NCI-H1930 (cell line): Measurements from ENCODE around the gene WDR44.
"Not testable (repeated sequence)": the region's sequence is repeated elsewhere in the genome, so short reads cannot be mapped to it uniquely, and the experiment has no call there.

Source experiments
- DNase-seq, 2 experiments: peaks; one replicate each; lab custom pipeline; 2025; lab: John Stamatoyannopoulos, UW

The WDR44 gene, protein sequence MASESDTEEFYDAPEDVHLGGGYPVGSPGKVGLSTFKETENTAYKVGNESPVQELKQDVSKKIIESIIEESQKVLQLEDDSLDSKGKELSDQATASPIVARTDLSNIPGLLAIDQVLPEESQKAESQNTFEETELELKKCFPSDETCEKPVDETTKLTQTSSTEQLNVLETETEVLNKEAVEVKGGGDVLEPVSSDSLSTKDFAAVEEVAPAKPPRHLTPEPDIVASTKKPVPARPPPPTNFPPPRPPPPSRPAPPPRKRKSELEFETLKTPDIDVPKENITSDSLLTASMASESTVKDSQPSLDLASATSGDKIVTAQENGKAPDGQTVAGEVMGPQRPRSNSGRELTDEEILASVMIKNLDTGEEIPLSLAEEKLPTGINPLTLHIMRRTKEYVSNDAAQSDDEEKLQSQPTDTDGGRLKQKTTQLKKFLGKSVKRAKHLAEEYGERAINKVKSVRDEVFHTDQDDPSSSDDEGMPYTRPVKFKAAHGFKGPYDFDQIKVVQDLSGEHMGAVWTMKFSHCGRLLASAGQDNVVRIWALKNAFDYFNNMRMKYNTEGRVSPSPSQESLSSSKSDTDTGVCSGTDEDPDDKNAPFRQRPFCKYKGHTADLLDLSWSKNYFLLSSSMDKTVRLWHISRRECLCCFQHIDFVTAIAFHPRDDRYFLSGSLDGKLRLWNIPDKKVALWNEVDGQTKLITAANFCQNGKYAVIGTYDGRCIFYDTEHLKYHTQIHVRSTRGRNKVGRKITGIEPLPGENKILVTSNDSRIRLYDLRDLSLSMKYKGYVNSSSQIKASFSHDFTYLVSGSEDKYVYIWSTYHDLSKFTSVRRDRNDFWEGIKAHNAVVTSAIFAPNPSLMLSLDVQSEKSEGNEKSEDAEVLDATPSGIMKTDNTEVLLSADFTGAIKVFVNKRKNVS

GRCh38 chrX:118345464-118346257, at the start of gene WDR44:
Gene WDR44, plus strand, starts transcription at chrX:118346106. Its CDS starts 398 bp downstream, at chrX:118346504.
- peak; percentile 94 to 95 for DNase-seq

DNA sequence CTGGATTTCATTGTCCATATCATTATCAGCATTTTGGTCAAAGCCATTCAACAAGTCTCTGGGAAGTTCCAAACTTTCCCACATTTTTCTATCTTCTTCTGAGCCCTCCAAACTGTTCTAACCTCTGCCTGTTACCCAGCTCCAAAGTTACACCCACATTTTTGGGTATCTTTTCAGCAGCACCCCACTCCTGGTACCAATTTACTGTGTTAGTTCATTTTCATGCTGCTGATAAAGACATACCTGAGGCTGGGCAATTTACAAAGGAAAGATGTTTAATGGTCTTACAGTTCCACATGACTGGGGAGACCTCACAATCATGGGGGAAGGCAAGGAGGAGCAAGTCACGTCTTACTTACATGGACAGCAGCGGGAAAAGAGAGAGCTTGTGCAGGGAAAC, 40.1 kb upstream of the WDR44 start:
- not testable (repeated sequence) for DNase-seq

- no peak for DNase-seq
Observed at GRCh38 chrX:118315529-118315928, 30.4 kb upstream of the WDR44 start.

DNA sequence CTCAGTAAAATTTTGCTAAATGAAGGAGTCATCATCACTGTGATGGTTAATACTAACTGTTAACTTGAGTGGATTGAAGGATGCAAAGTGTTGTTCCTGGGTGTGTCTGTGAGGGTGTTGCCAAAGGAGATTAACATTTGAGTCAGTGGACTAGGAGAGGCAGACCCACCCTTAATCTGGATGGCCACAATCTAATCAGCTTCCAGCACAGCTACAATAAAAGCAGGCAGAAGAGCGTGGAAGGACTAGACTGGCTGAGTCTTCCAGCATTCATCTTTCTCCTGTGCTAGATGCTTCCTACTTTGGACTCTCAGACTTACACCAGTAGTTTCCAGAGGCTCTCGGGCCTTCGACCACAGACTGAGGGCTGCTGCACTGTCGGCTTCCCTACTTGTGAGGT, 21.3 kb upstream of the WDR44 start:
- no peak for DNase-seq

DNA sequence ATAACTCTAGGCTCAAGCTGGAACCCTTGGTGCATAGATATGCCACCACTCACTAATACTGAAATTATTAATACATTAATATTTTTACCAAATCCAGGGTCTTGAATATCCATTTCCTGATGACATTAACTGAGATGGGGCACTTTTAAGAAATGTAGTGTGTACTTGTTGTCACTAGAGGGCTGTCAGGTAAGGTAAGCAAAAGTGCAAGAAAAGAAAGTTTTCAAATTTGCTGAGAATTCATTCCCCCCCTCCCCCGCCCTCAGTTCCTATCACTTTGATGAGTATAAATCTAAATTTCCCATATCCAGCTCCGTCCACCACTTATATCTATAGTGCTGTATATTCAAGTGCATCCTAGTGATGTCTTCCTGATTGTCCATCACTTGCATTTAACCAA, 20.5 kb upstream of the WDR44 start:
- DNase-seq, result no peak

- DNase-seq, result no peak
Observed at GRCh38 chrX:118329175-118329574, 16.7 kb upstream of the WDR44 start.

- DNase-seq, result no peak
Observed at GRCh38 chrX:118337687-118338086, 8.2 kb upstream of the WDR44 start.

GRCh38 chrX:118338930-118339329, 7.0 kb upstream of the WDR44 start:
- DNase-seq, result no peak

DNA sequence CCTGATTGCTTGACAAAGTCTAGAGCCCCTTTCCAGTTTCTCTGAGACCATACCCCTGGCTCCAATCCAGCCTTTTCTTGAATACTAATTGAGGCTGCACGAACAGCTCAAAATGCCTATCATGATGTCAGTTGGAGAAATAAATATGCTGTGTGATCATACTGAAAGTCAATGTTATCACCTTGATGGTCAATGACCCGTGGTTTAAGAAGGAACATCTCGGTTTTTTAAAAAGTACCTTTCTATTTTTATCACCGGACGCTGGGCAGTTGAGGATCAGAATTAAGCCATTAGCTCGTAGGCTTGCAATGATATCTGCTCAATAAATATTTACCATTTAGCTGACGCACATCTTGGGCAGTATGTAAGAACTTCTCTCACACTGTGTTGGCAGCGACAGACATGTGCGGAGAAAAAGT, 852 bp upstream of the WDR44 start:
- DNase-seq, result no peak

- peak; percentile 36 to 56 for DNase-seq
Observed at GRCh38 chrX:118346258-118347094, 570 bp downstream of the WDR44 start.

GRCh38 chrX:118347131-118347530, 1.2 kb downstream of the WDR44 start:
- DNase-seq, result no peak

DNA sequence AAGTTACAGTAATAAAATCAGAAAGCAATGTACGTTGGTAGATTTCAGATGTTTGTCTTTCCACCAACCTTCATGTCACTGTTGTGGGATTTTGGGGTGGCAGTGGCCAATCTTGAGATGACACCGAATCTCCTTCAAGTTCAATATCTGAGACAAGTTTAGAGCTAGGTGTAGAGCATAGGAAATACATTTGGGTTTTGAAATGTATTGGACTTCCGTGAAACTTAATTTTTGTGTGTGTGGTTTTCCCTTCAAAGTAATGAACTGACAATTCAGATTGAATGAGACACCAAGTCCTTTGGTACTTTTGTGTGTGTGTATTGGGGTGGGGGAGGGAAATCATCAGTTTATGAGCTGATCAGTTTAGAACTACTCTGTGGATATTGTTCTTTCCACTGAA, 1.8 kb downstream of the WDR44 start:
- no peak for DNase-seq

DNA sequence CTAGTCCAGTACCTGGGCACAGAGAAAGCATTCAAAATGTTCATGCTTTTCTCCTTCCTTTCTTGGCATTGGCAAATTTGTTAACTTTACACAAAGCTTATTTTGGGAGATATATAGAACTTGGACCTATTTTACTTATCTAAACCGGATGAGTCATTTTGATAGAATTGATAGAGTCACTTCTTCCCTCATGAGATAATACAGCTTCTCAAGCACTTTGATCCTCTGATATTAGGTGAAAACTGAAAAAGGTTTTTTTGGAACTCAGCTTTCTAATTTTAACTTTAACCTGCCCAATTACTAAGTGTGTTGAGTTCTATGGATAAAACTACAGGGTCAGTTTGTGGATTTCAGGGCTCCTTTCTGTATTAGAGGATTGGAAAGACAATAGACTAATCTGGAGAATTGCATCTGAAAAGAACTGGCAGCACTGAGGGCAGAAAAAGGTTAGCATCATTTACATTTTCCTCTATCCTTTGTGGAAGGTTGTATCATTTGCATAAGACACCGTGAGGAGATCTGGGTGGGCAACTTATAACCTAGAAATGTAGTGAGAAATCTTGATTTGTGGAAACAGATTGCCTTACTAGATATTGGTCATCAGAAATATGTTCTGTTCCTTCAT, 2.4 kb downstream of the WDR44 start:
- no peak for DNase-seq

GRCh38 chrX:118349188-118349587, 3.3 kb downstream of the WDR44 start:
- DNase-seq, result no peak

DNA sequence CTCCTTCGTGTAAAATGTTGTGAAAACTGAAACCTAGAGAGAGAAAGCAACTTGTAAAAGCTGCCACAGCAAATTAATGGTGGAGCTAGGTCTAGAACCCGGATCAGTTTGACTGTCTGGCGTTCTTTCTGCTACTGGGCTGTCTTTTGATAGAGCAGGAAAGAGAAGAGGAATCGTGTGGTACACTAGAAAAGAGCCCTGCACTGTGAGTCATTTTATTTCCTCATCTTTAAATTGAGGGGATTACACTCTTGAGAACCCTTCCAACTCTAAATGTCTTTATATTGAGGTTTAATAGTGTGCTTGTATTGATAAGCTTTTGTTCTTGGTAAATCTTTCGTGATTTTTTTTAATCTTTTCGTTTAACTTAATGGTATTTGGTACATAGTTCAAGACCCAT, 4.3 kb downstream of the WDR44 start:
- DNase-seq, result no peak

GRCh38 chrX:118350706-118351105, 4.8 kb downstream of the WDR44 start:
- no peak for DNase-seq

- no peak for DNase-seq
Observed at GRCh38 chrX:118352566-118352965, 6.7 kb downstream of the WDR44 start.

DNA sequence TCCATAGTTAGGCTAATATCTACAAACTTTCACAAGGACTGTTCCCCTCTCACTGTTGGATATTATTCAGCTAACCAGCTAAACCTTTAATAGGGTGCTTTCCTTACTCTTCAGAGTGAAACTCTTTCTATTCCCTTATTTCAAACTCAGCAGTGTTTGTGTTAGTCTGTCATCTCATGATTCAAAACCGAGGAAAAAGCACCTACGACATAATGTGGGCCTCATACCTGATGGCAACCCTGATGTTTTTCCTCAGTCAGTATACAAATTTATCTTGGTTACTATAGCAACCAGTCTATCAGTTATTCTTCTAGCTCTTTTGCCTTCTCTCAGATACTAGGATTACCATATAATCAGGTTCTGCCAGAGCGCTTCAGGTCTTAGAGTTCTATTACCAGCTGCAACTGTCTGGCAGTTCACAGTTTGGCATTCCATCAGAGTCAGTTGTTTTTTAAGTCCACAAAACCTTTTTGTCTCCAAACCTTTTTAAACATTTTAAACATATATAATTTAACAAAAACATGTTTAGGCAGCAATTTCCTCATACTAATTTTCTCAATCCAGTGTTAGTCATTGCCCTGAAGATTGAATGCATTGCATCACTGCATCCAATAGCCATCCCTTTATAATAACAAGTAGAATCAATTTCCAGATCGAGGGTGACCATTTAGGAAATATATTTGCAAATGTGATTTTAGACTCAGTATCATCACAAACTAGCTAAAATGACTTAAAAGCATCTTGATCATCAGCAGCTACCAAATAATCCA, 7.4 kb downstream of the WDR44 start:
- DNase-seq, result no peak

DNA sequence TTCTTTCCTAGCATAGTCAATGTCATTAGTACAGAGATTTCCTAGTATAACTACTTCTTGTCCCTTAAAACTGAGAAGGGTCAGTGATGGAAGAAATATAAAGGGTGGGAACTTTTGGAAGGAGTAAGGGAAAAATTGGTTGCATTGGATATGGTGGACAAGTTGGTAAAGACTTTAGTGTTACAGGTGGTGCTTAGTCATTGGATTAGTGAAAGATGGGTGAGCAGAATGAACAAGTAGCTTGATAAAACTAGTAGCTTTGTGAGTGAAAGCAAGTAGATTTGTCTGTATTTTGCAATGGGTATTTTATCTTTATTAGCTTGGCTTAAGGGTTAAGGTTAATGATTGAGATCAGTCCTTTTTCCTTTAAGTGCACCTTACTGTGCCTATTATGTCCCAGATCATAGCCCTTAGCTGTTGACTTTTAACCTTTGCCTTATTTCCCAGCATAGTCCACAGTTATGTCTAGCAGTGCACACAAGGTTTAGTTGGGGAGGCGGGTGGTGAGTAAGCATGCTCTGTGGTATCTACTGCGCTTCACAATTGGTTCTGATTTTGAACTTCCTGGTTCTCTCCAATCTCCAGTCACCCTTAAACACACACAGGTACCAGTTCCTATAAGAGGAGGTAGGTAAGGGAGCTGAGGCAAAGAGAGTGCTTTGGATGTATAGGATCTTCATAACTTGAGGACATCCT, 9.5 kb downstream of the WDR44 start:
- no peak for DNase-seq
